Endothelial cell of umbilical vein (primary cell): Measurements from ENCODE around the gene HSBP1. TPM values are rescaled to one million over a fixed set of nuclear protein-coding genes. Genes with fewer than 3 reads are reported as not detected.

ENCODE experiments used
- BruUV-seq: library from RNA; stranded (reverse); fragments of 400-500 nt; replicated peaks from 2 replicates; lab custom pipeline; 2021; lab: Mats Ljungman, UMichigan
- CTCF ChIA-PET: fragments of 300-600, 350-600 bp; sonication (Branson Sonifier 250); formaldehyde crosslinking; loops from one replicate; lab custom pipeline; 2021; ENCODE audit warnings: antibody characterized with exemption, inconsistent platforms; lab: Charles Lee
- POLR2A ChIA-PET: fragments of 300-600, 350-600 bp; sonication (Branson Sonifier 250); formaldehyde crosslinking; loops from one replicate; lab custom pipeline; 2021; ENCODE audit warnings: antibody characterized with exemption, inconsistent platforms; lab: Charles Lee
- DNase-seq: peaks from one replicate; pipeline ENCODE4 v3.0.0-alpha.2; 2011; ENCODE audit warnings: low read depth, low spot score
- FAIRE-seq: peaks from 2 replicates; lab custom pipeline; 2011; peaks lifted over from hg19 to GRCh38; lab: Jason Lieb, UNC
- H2AFZ ChIP-seq: 2 replicates; pipeline ENCODE4 v1.6.0; 2012; ENCODE audit warnings: low read depth, low read length, control low read depth, inconsistent platforms
- H3K27ac ChIP-seq: 2 replicates; pipeline ENCODE4 v1.5.1; 2011; ENCODE audit warnings: low read depth, mild to moderate bottlenecking, control low read depth, low read length, moderate library complexity; ENCODE audit not compliant: insufficient read depth
- H3K27me3 ChIP-seq, 2 experiments: 2 replicates each; pipeline versions ENCODE4 v1.6.0 to v1.6.1; 2011; ENCODE audit warnings: low read length in 2 of 2, mixed read lengths in 1 of 2; ENCODE audit not compliant: control insufficient read depth in 2 of 2, insufficient read depth in 2 of 2
- H3K36me3 ChIP-seq, 2 experiments: 2 replicates in 1 of 2; 3 replicates in 1 of 2; pipeline ENCODE4 v1.5.1; 2011; ENCODE audit warnings: low read length in 2 of 2, mild to moderate bottlenecking in 1 of 2, moderate library complexity in 1 of 2; ENCODE audit not compliant: control insufficient read depth in 2 of 2, insufficient read depth in 2 of 2; ENCODE audit errors: extremely low read depth in 1 of 2
- H3K4me1 ChIP-seq: 3 replicates; pipeline ENCODE4 v1.5.1; 2011; ENCODE audit warnings: mild to moderate bottlenecking, low read length; ENCODE audit not compliant: control insufficient read depth, insufficient read depth; ENCODE audit errors: extremely low read depth
- H3K4me2 ChIP-seq: 2 replicates; pipeline ENCODE4 v1.6.1; 2011; ENCODE audit warnings: low read length, control low read depth, mixed read lengths; ENCODE audit not compliant: insufficient read depth
- H3K4me3 ChIP-seq, 3 experiments: fragments of 200-600 bp in 1 of 3; sonication (generic), shearing (Covaris generic) in 1 of 3; replicated peaks in 1 of 3; 2 replicates each; pipeline ENCODE4 v1.5.1; 2011 to 2016; ENCODE audit warnings: control low read depth in 3 of 3, low read length in 3 of 3, mild to moderate bottlenecking in 2 of 3, inconsistent platforms in 1 of 3, low read depth in 1 of 3, moderate library complexity in 1 of 3; ENCODE audit not compliant: insufficient read depth in 1 of 3
- H3K79me2 ChIP-seq: 2 replicates; pipeline ENCODE4 v1.6.0; 2012; ENCODE audit warnings: low read length, inconsistent platforms; ENCODE audit not compliant: control insufficient read depth, insufficient read depth
- H3K9ac ChIP-seq: replicated peaks from 2 replicates; pipeline ENCODE3; 2011; ENCODE audit warnings: low read length, control low read depth; ENCODE audit not compliant: insufficient read depth; ENCODE audit errors: extremely low read depth
- H3K9me1 ChIP-seq: replicated peaks from 3 replicates; pipeline ENCODE4 v1.6.0; 2011; ENCODE audit warnings: mild to moderate bottlenecking, low read length; ENCODE audit not compliant: control insufficient read depth, insufficient read depth; ENCODE audit errors: extremely low read depth
- H3K9me3 ChIP-seq: replicated peaks from 2 replicates; pipeline ENCODE4 v1.5.1; 2012; ENCODE audit warnings: low read length, inconsistent platforms; ENCODE audit not compliant: control insufficient read depth, insufficient read depth
- H4K20me1 ChIP-seq: replicated peaks from 2 replicates; pipeline ENCODE3; 2011; ENCODE audit warnings: mild to moderate bottlenecking, low read length; ENCODE audit not compliant: control insufficient read depth, insufficient read depth; ENCODE audit errors: extremely low read depth
- CTCF ChIP-seq, 2 donors: IDR thresholded peaks; 1 replicate in 1 of 2; 2 replicates in 1 of 2; pipeline ENCODE4 v1.5.1; 2011; ENCODE audit warnings: low read length in 2 of 2, mild to moderate bottlenecking in 2 of 2, moderate library complexity in 2 of 2, control low read depth in 1 of 2, inconsistent platforms in 1 of 2, low read depth in 1 of 2; ENCODE audit not compliant: insufficient read depth in 1 of 2; ENCODE audit errors: extremely low read depth in 1 of 2
- EZH2 ChIP-seq: IDR thresholded peaks from 2 replicates; pipeline ENCODE4 v1.6.1; 2012; ENCODE audit warnings: borderline replicate concordance, low read depth, mild to moderate bottlenecking, moderate library complexity, low read length, inconsistent platforms; ENCODE audit not compliant: severe bottlenecking
- FOS ChIP-seq: IDR thresholded peaks from 2 replicates; pipeline ENCODE4 v1.6.1; 2011; ENCODE audit warnings: mild to moderate bottlenecking, low read length, moderate library complexity, borderline replicate concordance; ENCODE audit not compliant: insufficient read depth
- GATA2 ChIP-seq: IDR thresholded peaks from 2 replicates; pipeline ENCODE4 v1.7.0; 2011; ENCODE audit warnings: low read depth, mild to moderate bottlenecking, moderate library complexity, mixed read lengths, low read length; ENCODE audit not compliant: insufficient read length, insufficient read depth
- JUN ChIP-seq: IDR thresholded peaks from 2 replicates; pipeline ENCODE4 v1.6.1; 2011; ENCODE audit warnings: borderline replicate concordance, low read depth; ENCODE audit not compliant: insufficient read length, insufficient read depth
- MAX ChIP-seq: IDR thresholded peaks from 2 replicates; pipeline ENCODE4 v1.6.1; 2011; ENCODE audit not compliant: insufficient read depth, insufficient read length
- MYC ChIP-seq: IDR thresholded peaks from one replicate; pipeline ENCODE4 v1.6.1; 2011; ENCODE audit warnings: mild to moderate bottlenecking, low read depth, low read length
- POLR2A ChIP-seq: IDR thresholded peaks from 2 replicates; pipeline ENCODE4 v1.6.1; 2012; ENCODE audit warnings: low read depth, mild to moderate bottlenecking, control low read depth, low read length
- POLR2AphosphoS5 ChIP-seq: IDR thresholded peaks from 2 replicates; pipeline ENCODE4 v1.6.1; 2012; ENCODE audit warnings: low read depth, mild to moderate bottlenecking, control low read depth, low read length, moderate library complexity; ENCODE audit not compliant: insufficient read depth
- dilution Hi-C: fragments of 300-500 bp; cut with MboI; formaldehyde crosslinking; loops from one replicate; pipeline ENCODE4 v1.15.0; 2019; ENCODE audit warnings: low sequenced_read_pairs; ENCODE audit not compliant: extremely low pct_ligation_motif_present
- intact Hi-C: fragments of 100-400 bp; cut with micrococcal nuclease; formaldehyde crosslinking; loops from one replicate; pipeline ENCODE4 v1.10.0; 2022
- polyA plus RNA-seq, 4 experiments: library from polyadenylated mRNA; depleted of rRNA in 3 of 4; stranded (reverse) in 3 of 4; unstranded in 1 of 4; fragments of >200 nt; gene quantifications; 2 replicates each; pipeline versions ENCODE4 v1.2.1 to v1.2.3, GENCODE V29; 2011 to 2012; ENCODE audit warnings: missing spikeins in 1 of 4
- total RNA-seq: library from RNA; stranded (reverse); gene quantifications from 2 replicates; pipeline ENCODE4 v1.2.3, GENCODE V29; 2021

HSBP1 gene
- total and polyA plus RNA-seq, 2 donors (not counting 3 experiments of a cell fraction or from before 2014, with no cell fraction given): 40.8 to 136 TPM

GRCh38 chr16:83806036-83806435 is 1.7 kb upstream of the HSBP1 start:
- Histone ChIP-seq H3K4me1 (peaks cover 13% of the 10 kb centered on the region), H3K36me3 (no peaks in the 10 kb centered on the region), H3K27ac (no peak overlapping the region), H3K9ac (no peak overlapping the region), H3K27me3 (no peaks in the 10 kb centered on the region), H3K79me2 (peaks cover 14% of the 10 kb centered on the region), H3K4me3 (no peak overlapping the region), H4K20me1 (no peaks in the 10 kb centered on the region), H3K9me3 (no peaks in the 10 kb centered on the region), H3K4me2 (no peak overlapping the region), H3K9me1 (no peaks in the 10 kb centered on the region), H2AFZ (no peak overlapping the region)
- FAIRE-seq (no peak), DNase-seq (no peak)
- ChIA-PET CTCF (no interaction called here), POLR2A (no interaction called here)
- TF ChIP-seq MYC (no peak), MAX (no peak), FOS (no peak), CTCF (IDR thresholded peaks at IDR 0.05; ENCODE audit: extremely low read depth in 1 of 2, insufficient read depth in 1 of 2, low read depth in 1 of 2, low read length in 2 of 2) (no peak), POLR2A (no peak), EZH2 (no peak), GATA2 (no peak), POLR2AphosphoS5 (no peak), JUN (no peak)
- intact Hi-C loops: no loop called here
- dilution Hi-C loops: no loop called here
- no TSS peak for BruUV-seq
